Right lobe of liver (tissue), 4 donors: Measurements from ENCODE around the gene CFAP126.

Source experiments
- POLR2A ChIP-seq: fragments of 450-650 bp; IDR thresholded peaks from one replicate; pipeline ENCODE4 v1.6.1; 2017; ENCODE audit warnings: antibody characterized with exemption, mild to moderate bottlenecking
- TF ChIP-seq, protein P1 (sequence below), 4 donors: fragments of 200-600 bp in 3 of 4; fragments of 450-650 bp in 1 of 4; IDR thresholded peaks; one replicate each; pipeline versions ENCODE4 v1.5.1 to v1.8.0; 2016 to 2022; ENCODE audit warnings: antibody characterized with exemption in 4 of 4, mild to moderate bottlenecking in 2 of 4
- donor health status: DM: no; HTN: no; CAD: no.
- donor health status: DM: no; HTN: no; CAD: no.
- donor health status: DM: no; HTN: yes; CAD: no.

DNA sequence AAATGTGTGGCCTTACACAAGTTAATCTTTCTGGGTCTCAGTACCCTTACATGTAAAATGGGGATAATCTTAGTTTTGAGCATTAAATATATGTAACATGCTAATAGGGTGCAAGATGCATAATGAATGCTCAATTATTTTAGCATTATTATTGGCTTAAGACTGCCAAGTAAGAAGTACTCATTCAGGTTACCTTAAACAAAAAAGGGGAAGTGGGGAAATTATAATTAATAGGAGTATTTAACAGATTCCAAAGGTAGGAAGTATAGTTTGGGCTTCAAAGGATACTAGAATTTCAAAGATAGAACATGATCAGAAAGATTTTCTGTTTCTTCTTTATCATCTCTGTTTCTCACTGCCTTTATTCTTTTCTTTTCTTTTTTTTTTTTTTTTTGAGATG is 5.8 kb upstream of the CFAP126 start:
- no peak for TF ChIP-seq POLR2A
- TF ChIP-seq, protein P1, sequence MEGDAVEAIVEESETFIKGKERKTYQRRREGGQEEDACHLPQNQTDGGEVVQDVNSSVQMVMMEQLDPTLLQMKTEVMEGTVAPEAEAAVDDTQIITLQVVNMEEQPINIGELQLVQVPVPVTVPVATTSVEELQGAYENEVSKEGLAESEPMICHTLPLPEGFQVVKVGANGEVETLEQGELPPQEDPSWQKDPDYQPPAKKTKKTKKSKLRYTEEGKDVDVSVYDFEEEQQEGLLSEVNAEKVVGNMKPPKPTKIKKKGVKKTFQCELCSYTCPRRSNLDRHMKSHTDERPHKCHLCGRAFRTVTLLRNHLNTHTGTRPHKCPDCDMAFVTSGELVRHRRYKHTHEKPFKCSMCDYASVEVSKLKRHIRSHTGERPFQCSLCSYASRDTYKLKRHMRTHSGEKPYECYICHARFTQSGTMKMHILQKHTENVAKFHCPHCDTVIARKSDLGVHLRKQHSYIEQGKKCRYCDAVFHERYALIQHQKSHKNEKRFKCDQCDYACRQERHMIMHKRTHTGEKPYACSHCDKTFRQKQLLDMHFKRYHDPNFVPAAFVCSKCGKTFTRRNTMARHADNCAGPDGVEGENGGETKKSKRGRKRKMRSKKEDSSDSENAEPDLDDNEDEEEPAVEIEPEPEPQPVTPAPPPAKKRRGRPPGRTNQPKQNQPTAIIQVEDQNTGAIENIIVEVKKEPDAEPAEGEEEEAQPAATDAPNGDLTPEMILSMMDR (IDR thresholded peaks at IDR 0.05): no peak
